Activated gamma-delta T cell treated with Interleukin-2 at 50 U/mL for 16 hours (primary cell): ENCODE results near the gene B4GALNT1.
"Not testable (repeated sequence)": the region's sequence is repeated elsewhere in the genome, so short reads cannot be mapped to it uniquely, and the experiment has no call there.

ENCODE experiments used
- DNase-seq: peaks from one replicate; pipeline ENCODE4 v3.0.0-alpha.2; 2020

B4GALNT1 gene

GRCh38 chr12:57636731-57637130 lies 3.7 kb upstream of the B4GALNT1 start:
- DNase-seq: not testable (repeated sequence)

- DNase-seq: no peak
These were observed 686 bp downstream of the B4GALNT1 start for GRCh38 chr12:57632073-57632957.

GRCh38 chr12:57631566-57632072 lies 1.4 kb downstream of the B4GALNT1 start:
- no peak for DNase-seq

- DNase-seq: no peak
These were observed 2.0 kb downstream of the B4GALNT1 start for GRCh38 chr12:57630891-57631433.

- no peak for DNase-seq
These were observed 3.0 kb downstream of the B4GALNT1 start for GRCh38 chr12:57629897-57630471.

- no peak for DNase-seq
These were observed 4.5 kb downstream of the B4GALNT1 start for GRCh38 chr12:57628280-57629191.

GRCh38 chr12:57627501-57628279 lies 5.3 kb downstream of the B4GALNT1 start:
- DNase-seq: no peak

GRCh38 chr12:57626921-57627445 lies 6.0 kb downstream of the B4GALNT1 start:
- DNase-seq: no peak

- DNase-seq: no peak
These were observed 6.7 kb downstream of the B4GALNT1 start for GRCh38 chr12:57626111-57626920.

- no peak for DNase-seq
These were observed 7.6 kb downstream of the B4GALNT1 start for GRCh38 chr12:57625261-57626032.

GRCh38 chr12:57624441-57625220 lies 8.4 kb downstream of the B4GALNT1 start:
- DNase-seq: no peak

GRCh38 chr12:57623811-57624390 lies 9.1 kb downstream of the B4GALNT1 start:
- DNase-seq: no peak

- DNase-seq: no peak
These were observed 9.6 kb downstream of the B4GALNT1 start for GRCh38 chr12:57623385-57623784.

GRCh38 chr12:57622293-57623245 lies 10.4 kb downstream of the B4GALNT1 start:
- no peak for DNase-seq

GRCh38 chr12:57621497-57622292 lies 11.3 kb downstream of the B4GALNT1 start:
- DNase-seq: peak; percentile 56

- DNase-seq: no peak
These were observed 12.0 kb downstream of the B4GALNT1 start for GRCh38 chr12:57620936-57621496.
